Measurements from ENCODE around the gene ZNF761.
"Not testable (repeated sequence)": the region's sequence is repeated elsewhere in the genome, so short reads cannot be mapped to it uniquely, and the experiment has no call there.

Gene ZNF761

GRCh38 chr19:53503151-53503550 lies 71.4 kb downstream of the ZNF761 start:
- H3K4me3 ChIP-seq (ENCODE audit: low read length); DNase-seq (ENCODE audit: low read depth, low spot score): not testable (repeated sequence)

- not testable (repeated sequence) for H3K4me3 ChIP-seq (ENCODE audit: low read length); DNase-seq (ENCODE audit: low read depth, low spot score)
Observed at GRCh38 chr19:53503671-53504364, 72.0 kb downstream of the ZNF761 start.

GRCh38 chr19:53504365-53504703 lies 72.5 kb downstream of the ZNF761 start:
- not testable (repeated sequence) for DNase-seq (ENCODE audit: low read depth, low spot score); H3K4me3 ChIP-seq (ENCODE audit: low read length)

GRCh38 chr19:53504885-53505284 lies 73.1 kb downstream of the ZNF761 start:
- DNase-seq (ENCODE audit: low read depth, low spot score), result no peak
- no peak overlapping the region for H3K4me3 ChIP-seq (ENCODE audit: low read length)

- H3K4me3 ChIP-seq (ENCODE audit: low read length), result no peak overlapping the region
- DNase-seq (ENCODE audit: low read depth, low spot score), result no peak
Observed at GRCh38 chr19:53506728-53507127, 74.9 kb downstream of the ZNF761 start.

Data from Jurkat, Clone E6-1 (cell line).